C4-2B (cell line): ENCODE measurements around the gene EMX2.

ENCODE experiments used
- H3K27ac ChIP-seq: fragments of 450-650 bp; 2 replicates; pipeline ENCODE4 v1.5.1; 2017
- ZFX ChIP-seq: fragments of 450-650 bp; IDR thresholded peaks from 2 replicates; pipeline ENCODE4 v1.6.1; 2017
- TF ChIP-seq, protein P1 (sequence below): fragments of 450-650 bp; conservative IDR thresholded peaks from 2 replicates; pipeline ENCODE4 v1.5.1; 2017; ENCODE audit warnings: mild to moderate bottlenecking

EMX2 gene

DNA sequence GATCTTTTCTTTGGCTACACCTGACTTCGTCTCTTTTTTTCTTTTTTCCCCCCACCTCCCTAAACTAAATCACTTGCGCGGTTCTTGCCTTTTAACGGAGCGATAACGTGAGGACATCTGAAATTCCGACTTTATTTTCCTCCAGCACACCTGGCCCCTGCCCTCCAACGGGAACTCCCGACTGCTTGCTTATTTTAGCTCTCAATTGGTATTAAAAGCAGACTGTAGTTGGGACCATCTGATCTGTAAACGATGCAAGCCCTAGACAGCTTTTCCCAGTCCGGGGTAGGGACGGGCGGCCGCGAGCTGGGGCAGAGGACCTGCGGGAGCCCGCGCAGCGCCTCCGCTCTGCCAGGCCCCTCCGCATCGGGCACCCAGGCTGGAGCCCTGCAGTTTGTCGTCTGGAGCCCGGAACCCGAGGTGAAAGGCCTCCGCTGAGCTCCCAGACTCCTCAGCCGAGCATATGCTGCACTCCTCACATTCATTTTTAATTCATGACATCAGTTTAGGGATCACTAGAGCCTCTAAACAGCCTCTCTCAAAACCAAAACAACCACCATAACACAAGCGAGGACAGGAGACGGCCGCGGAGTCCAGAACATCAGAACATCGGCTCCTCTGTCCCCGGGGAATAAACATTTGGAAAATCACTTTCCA, 10.0 kb upstream of the EMX2 start:
- TF ChIP-seq, protein P1, sequence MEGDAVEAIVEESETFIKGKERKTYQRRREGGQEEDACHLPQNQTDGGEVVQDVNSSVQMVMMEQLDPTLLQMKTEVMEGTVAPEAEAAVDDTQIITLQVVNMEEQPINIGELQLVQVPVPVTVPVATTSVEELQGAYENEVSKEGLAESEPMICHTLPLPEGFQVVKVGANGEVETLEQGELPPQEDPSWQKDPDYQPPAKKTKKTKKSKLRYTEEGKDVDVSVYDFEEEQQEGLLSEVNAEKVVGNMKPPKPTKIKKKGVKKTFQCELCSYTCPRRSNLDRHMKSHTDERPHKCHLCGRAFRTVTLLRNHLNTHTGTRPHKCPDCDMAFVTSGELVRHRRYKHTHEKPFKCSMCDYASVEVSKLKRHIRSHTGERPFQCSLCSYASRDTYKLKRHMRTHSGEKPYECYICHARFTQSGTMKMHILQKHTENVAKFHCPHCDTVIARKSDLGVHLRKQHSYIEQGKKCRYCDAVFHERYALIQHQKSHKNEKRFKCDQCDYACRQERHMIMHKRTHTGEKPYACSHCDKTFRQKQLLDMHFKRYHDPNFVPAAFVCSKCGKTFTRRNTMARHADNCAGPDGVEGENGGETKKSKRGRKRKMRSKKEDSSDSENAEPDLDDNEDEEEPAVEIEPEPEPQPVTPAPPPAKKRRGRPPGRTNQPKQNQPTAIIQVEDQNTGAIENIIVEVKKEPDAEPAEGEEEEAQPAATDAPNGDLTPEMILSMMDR: no peak
- TF ChIP-seq ZFX: no peak
- no peak overlapping the region for H3K27ac ChIP-seq

DNA sequence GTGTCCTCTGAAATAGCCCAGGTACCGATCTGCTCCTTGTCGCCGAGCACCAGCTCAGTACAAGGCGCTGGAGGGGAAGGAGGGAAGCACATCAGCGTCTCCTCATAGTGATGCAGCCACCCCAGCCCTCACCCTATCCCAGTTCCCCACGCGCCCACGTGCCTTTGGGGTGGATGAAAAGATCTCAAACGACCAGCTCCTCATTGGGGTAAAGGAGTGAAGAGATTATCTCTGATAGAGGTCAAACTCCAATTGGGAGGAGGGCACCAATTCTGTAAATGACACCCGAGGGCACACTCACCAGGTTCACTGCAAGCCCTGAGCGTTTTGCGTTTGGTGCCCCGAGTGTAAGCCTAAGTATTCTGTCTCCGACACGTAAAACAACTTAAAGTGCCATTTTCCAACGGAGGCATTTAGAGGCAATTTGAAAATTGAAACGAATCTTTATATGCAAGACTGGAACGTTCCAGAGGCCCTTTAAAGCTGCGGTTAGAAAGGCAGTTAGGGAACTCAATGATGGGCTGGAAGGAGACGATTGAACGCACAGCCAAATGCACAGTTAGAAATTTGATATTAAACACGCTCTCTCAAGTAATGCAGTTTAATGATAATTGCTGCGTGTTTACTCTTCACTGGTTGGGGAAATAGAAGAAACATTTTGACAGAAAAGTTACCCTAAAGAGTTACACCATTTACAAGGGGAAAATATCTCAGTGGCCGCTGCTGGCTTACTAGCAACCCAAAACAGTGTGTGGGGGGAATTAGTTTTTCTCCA, 8.9 kb upstream of the EMX2 start:
- no peak overlapping the region for H3K27ac ChIP-seq
- TF ChIP-seq, protein P1: no peak
- no peak for TF ChIP-seq ZFX

DNA sequence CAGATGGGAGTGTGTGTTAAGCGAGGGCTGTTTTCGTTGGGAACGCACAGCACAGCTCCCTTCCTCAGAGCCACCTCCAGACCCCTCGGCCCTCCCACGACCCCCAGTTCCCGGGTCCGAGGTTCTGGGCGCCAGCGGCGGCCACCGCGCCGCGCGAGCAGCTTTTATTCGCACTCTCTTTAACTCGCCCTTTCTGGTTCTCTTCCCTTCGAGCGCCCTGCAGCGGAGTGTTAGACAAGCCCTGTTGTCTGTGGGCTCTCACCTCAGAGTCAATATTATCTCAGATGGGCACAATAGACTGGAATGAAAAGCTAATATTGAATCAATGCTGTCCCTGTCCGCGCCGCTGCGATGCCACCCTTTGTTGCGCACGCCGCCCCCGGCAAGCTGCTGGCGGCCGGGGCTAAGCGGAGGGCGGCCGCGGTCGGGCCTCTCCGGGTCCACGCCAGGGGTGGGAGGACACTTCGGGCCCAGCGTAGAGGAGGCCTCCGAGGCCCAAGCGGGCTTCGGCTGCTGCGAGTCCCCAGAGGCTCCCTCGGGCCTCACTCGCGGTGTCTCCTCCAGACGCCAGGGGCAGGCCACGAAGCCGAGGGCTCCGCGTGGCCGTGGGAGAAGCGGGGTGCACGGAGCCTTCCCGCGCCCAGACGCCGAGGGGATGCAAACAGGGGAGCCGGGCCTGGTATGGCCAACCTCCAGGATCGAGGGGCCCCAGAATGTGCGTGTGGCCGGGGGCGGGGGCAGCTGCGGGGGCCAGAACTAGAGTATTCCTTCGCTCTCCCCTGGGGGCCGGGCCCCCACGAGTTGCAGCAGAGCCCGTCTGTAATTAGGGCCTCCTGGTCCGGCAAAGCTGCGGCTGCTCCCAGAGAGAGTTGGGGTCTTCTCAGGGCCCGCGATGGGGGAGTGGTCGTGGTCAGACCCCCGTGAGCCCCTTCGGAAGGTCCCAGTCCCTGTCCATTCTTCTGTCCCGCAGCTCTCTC, 7.9 kb upstream of the EMX2 start:
- TF ChIP-seq ZFX: no peak
- TF ChIP-seq, protein P1: no peak

DNA sequence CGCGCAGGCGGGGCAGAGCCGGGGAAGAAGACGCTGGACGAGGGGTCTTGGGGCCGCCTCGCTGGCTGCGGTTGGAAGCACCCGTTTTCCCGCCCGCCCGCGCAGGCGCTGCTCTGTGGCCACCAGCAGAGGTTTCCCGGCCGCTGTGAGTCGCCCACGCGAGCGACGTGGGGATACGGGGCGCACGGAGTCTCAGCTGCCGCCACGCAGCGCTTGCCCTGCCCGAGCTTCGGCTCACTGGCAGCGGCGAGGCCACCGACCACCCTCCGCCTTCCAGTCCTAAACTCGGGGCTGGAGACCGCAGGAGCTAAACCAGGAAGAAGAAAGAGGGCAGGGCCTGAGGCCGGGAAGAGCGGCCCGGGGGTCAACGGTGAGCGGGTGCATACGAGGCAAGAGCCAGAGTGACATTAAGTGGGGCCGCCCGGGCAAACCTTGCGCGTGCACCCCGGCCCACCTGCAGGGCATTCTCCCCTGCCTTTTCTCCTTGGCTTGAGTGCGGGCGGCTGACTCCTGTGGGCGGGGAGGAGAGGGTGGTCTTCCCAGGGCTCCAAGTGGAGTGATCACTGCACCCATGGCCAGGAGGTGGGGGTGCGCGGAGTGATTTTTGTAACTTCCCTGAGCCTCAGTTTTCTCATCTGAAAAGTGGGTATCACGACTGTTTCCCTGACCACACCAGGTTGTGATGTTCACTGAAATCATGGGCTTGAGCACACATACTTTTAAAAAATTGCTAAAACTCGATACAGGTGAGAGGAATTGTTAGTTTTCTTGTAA, 7.1 kb upstream of the EMX2 start:
- H3K27ac ChIP-seq: no peak overlapping the region
- no peak for TF ChIP-seq ZFX
- TF ChIP-seq, protein P1: no peak

More for the DNA sequence above, 7.9 kb upstream of the EMX2 start:
- no peak overlapping the region for H3K27ac ChIP-seq

DNA sequence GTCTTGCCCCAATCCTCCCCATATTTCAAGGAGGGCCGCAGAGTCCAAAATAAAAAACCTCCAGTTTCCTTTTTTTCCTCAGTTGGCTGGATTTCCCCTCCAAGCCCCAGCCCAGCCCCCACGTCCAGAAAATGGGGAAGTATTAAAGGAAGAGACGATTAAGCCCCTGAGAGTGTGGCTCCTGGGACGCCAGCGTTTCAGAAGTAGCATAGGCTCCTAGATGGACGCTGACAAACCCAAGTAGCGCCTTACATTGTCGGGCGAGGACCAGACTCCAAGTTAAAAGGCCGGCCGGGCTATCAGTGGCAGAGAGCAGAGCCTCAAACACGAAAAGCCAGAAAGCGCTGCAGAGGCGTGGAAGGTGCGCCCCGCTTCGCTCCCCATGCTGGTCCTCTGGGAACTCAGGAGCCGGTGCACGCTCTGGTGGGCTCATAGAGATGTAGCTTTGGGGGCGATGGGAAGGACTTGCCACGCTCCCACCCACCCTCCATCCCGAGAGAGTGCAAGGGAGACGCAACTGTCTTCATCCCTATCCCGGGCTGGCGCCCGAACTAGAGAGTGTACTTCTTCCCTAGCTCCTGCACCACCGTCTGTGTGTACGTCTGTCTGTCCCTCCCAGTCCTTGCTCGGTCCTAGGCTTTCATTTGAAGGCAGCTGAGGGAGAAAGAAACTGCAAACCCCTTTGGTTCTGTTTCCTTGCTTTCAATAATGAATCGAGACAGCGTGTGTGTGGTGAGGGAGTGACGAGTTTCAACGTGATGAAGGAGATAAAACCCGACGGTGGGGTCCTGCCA, 6.3 kb upstream of the EMX2 start:
- TF ChIP-seq, protein P1: no peak
- TF ChIP-seq ZFX: no peak
- no peak overlapping the region for H3K27ac ChIP-seq

DNA sequence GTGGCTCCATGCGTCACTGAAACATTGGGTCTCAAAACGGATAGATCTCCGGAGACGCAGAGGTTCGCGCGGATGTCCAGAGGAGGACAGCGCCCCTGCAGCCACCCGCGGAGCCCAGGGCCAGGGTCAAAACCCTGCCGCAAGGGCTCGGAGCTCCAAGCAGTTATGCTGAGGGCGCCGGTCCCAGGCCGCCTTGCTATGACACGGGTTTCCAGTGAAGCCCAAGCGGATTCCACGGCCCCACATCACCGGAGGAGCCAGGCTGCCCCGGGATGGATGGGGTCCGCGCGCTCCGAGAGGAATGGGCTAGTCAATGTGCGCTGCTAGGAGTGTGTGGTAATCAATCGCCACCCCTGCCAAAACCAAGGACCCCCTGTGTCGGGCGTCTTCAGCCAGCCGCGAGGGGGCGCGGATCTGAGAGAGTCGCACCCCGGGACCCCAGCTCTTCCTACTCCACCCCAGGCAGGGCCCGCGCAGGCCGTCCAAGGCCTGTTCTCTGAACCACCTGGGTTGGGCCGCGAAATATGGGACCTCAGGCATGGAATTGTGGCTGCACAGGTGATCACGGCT, 5.6 kb upstream of the EMX2 start:
- TF ChIP-seq, protein P1: no peak
- TF ChIP-seq ZFX: no peak
- H3K27ac ChIP-seq: no peak overlapping the region
